Right lung (tissue), 5 donors: ENCODE data around the gene TOMM20L. TPM values are rescaled to one million over a fixed set of nuclear protein-coding genes. Genes with fewer than 3 reads are reported as not detected.

ENCODE experiments used
- DNase-seq, 2 donors: peaks; one replicate each; pipeline ENCODE4 v3.0.0-alpha.2; 2013
- polyA plus RNA-seq, 5 donors: library from polyadenylated mRNA; unstranded; fragments of 120-200 nt; gene quantifications; one replicate each; pipeline versions ENCODE4 v1.2.1 to v1.2.3, GENCODE V29; 2013; ENCODE audit warnings: inconsistent platforms in 1 of 5, low replicate concordance in 1 of 5; ENCODE audit not compliant: insufficient read length in 5 of 5, insufficient read depth in 1 of 5

TOMM20L gene
- polyA plus RNA-seq, 5 donors = 0.55 to 1.9 (median 0.64) TPM

DNA sequence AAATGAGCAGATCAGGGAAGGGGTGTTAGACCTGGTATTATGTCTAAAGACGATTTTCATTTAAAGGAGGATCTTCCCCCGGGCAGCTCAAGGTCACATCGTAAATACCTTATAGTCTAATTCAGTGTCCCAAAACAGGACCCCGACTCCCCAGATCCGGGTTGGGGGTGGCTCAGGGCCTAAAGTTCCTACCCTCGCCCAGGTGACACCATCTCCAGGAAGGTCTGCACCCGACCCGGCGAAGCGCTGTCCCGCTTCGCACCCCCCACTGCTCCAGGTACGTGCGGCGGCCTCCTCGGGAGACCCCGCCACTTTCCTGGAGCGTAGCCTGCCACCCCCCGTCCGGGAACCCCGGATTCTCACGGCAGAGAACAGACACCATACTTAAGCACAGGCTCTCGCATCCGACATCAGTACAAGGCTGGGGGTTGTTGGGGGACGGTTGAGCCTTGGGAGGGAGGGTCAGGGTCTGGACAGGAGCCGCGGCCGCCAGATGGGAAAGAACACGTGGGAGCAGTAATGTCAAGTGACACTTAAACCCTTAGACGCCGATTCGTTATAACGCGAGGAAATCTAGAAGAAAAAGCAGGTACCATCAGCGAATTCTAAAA, 31.0 kb downstream of the TOMM20L start:
- DNase-seq = no peak

DNA sequence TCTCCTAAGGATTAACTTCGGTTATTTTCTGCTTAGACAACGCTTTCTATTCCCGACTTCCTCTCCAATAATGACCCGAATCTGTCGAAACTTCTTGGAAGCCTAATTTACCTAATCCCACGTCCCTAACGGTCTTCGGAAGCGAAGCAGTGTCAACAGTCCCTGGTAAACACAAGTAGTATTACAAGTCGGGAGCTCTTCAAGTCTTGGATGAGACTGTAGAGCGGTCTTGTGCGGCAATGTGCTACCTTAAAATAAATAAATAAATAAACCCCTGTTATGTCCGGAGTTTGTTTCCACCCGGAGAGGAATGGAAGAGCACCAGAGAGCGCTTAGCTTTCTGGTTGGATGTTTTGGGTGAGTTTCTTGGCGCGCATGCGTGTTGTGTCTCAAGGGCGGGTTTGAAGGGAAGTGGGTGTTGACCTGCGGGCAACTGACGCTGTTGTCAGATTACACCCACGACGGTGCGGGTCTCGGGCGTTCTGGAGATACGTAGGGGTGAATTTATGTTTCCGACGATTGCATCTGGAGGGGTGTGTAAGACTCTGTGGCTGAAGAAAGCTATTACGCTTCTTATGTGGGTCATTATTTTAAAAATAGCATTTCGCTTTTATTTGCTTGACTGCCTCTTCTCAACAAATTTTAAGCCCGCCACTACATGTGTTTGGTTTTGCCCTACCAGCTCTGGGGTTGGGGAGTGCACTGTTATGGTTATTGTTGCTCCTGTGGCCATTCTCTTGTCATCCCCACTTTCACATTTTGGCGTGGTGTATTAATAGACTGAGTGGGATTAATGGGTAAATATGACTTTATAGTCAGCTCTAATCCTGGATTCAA, 31.8 kb downstream of the TOMM20L start, which contains the start of the genes KIAA0586 and TIMM9:
Gene KIAA0586 (plus strand): TSS at position 439 of the 837 bp plus-strand sequence. CDS start 546 bp downstream, outside the sequence.
Gene TIMM9 (minus strand): TSS at position 251 of the 837 bp plus-strand sequence. CDS start 15,586 bp downstream, outside the sequence.
- peak; percentile 96 to 97 for DNase-seq

DNA sequence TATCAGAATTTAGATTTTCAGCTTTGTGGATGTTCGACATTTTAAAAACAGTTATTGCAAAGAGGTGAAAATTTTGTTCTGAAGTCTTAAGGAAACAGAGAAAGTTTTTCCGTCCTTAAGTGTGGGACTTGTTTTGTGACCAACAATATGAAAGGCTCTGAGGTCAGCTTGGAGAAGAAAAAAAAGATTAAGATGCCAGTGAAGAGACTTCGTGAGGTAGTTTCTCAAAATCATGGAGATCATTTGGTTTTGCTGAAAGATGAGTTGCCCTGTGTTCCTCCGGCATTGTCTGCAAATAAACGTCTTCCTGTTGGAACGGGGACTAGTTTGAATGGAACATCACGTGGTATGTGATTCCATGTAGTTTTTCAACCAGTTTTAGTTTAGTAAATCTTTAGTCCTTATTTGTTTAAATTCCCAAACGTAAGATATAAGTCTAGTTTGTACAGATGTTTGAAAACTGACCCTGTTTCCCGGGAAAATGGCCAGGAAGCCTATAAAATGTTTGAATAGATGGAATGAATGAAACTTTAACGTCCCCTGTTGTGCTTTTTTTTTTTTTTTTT, 32.5 kb downstream of the TOMM20L start:
- DNase-seq = peak; percentile 32 to 39

- no peak for DNase-seq
Observed at GRCh38 chr14:58430156-58430555, 34.4 kb downstream of the TOMM20L start.

DNA sequence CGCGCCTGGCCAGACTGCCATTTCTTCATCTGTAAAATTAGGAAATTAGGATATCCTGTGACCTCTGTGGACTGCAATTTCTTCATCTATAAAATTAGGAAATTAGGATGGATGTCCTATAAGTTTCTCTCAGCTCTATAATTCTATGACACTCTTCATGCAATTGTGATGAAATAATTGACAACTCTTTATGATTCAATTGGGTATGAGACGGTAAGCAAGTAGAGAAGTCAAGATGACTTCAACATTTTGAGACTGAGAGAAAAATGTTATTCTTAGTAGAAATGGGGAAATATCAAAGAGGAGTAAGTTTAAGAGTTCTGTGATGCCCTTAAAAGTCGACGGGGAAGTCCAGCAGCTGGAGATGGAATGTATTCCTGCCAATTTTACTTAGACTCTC, 43.7 kb downstream of the TOMM20L start:
- no peak for DNase-seq

DNA sequence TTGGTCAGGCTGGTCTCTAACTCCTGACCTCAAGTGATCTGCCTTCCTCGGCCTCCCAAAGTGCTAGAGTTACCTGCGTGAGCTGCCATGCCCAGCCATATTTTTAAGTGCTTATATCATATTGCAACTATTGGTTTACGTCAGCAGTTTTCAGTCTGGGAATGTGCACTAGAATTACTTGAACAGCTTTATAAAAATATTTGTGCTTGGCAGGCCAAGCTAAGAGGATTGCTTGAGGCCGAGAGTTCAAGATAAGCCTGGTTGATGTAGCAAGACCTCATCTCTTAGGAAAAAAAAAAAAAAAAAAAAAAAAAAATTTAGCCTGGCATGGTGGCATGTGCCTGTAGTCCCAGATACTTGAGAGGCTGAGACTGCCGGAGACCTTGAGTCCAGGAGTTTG, 48.9 kb downstream of the TOMM20L start:
- no peak for DNase-seq

- no peak for DNase-seq
Observed at GRCh38 chr14:58455593-58456265, 60.0 kb downstream of the TOMM20L start.

Other genes with a start within 250 kb of the TOMM20L start
- gene ARMH4, start 243.7 kb upstream of the TOMM20L start, polyA plus RNA-seq = 10 to 100 TPM in 4 of 5 donors, 1 to 10 TPM in 1; 8.5 to 17.7 (median 15.5) TPM
- 100 to 1,000 TPM in 4 of 5 donors, 10 to 100 TPM in 1; 98.6 to 118 (median 102) TPM for gene ACTR10, start 195.8 kb upstream of the TOMM20L start, polyA plus RNA-seq
- gene PSMA3, start 151.1 kb upstream of the TOMM20L start, polyA plus RNA-seq = 100 to 1,000 TPM; 133 to 194 (median 162) TPM
- gene ARID4A, start 97.4 kb upstream of the TOMM20L start, polyA plus RNA-seq = 10 to 100 TPM; 22.3 to 51.5 (median 42.8) TPM
- gene TIMM9, start 31.6 kb downstream of the TOMM20L start, polyA plus RNA-seq = 10 to 100 TPM; 67.5 to 80.4 (median 76.7) TPM
- 10 to 100 TPM; 16.3 to 26.6 (median 23.8) TPM for gene KIAA0586, start 31.8 kb downstream of the TOMM20L start, polyA plus RNA-seq
- gene DACT1, start 242.0 kb downstream of the TOMM20L start, polyA plus RNA-seq = 10 to 100 TPM; 25.5 to 34.6 (median 28.6) TPM